Activated naive CD4-positive, alpha-beta T cell treated with anti-CD3 and anti-CD28 coated beads for 36 hours (primary cell): ENCODE results near the gene ZNF205. TPM values are rescaled to one million over a fixed set of nuclear protein-coding genes. Genes with fewer than 3 reads are reported as not detected.
"Not testable (repeated sequence)": the region's sequence is repeated elsewhere in the genome, so short reads cannot be mapped to it uniquely, and the experiment has no call there.

Experiments used
- CTCF ChIA-PET: fragments of 350-600 bp; sonication (Branson Sonifier 250); formaldehyde crosslinking; loops from one replicate; lab custom pipeline; 2021; ENCODE audit warnings: antibody characterized with exemption; lab: Charles Lee
- DNase-seq: peaks from one replicate; pipeline ENCODE4 v3.0.0-alpha.2; 2020
- H3K27ac Mint-ChIP-seq: one replicate; pipeline ENCODE4 v1.8.0; 2021; ENCODE audit warnings: mild to moderate bottlenecking, mixed read lengths
- H3K27me3 Mint-ChIP-seq: one replicate; pipeline ENCODE4 v1.8.0; 2021; ENCODE audit warnings: low read depth, mixed read lengths
- H3K36me3 Mint-ChIP-seq: one replicate; pipeline ENCODE4 v1.8.0; 2021; ENCODE audit warnings: low read depth, mixed read lengths
- H3K4me1 Mint-ChIP-seq: one replicate; pipeline ENCODE4 v1.8.0; 2021; ENCODE audit warnings: low read depth, mixed read lengths
- H3K4me3 Mint-ChIP-seq: one replicate; pipeline ENCODE4 v1.8.0; 2021; ENCODE audit warnings: mild to moderate bottlenecking, moderate library complexity, mixed read lengths
- H3K9me3 Mint-ChIP-seq: one replicate; pipeline ENCODE4 v1.8.0; 2021; ENCODE audit warnings: mixed read lengths
- intact Hi-C: fragments of 100-400 bp; cut with micrococcal nuclease; formaldehyde crosslinking; loops from one replicate; pipeline ENCODE4 v1.15.1; 2023
- total RNA-seq, 2 experiments: library from RNA; stranded (reverse); gene quantifications; one replicate each; pipeline ENCODE4 v1.2.3, GENCODE V29; 2021

The ZNF205 gene
- total RNA-seq, 2 experiments from 2014 or later: 0.25 TPM; not detected in 1

- CTCF ChIA-PET: interaction anchor here (1.6 kb wide), 1 partner anchor 10 kb away, joined by 10 read pairs; no protein-coding TSS in a partner anchor
- intact Hi-C loops, H3K4me1 Mint-ChIP-seq: not testable (repeated sequence)
These were observed 27.2 kb downstream of the ZNF205 start for GRCh38 chr16:3139561-3139960.

GRCh38 chr16:3140603-3141427, 28.4 kb downstream of the ZNF205 start:
- DNase-seq: no peak
- Mint-ChIP-seq H3K9me3 (no peaks in the 10 kb centered on the region), H3K36me3 (peaks cover 6% of the 10 kb centered on the region), H3K4me3 (no peak overlapping the region), H3K4me1 (peaks cover 7% of the 10 kb centered on the region), H3K27me3 (no peaks in the 10 kb centered on the region), H3K27ac (no peak overlapping the region)
- CTCF ChIA-PET: interaction anchor here (1.6 kb wide), 1 partner anchor 11 kb away, joined by 10 read pairs; no protein-coding TSS in a partner anchor
- intact Hi-C loops: no loop called here

More at GRCh38 chr16:3139561-3139960, 27.2 kb downstream of the ZNF205 start:
- not testable (repeated sequence) for H3K27me3 Mint-ChIP-seq, H3K27ac Mint-ChIP-seq, DNase-seq, H3K4me3 Mint-ChIP-seq, H3K9me3 Mint-ChIP-seq, H3K36me3 Mint-ChIP-seq

GRCh38 chr16:3141781-3142311, 29.5 kb downstream of the ZNF205 start:
- no peak for DNase-seq
- Mint-ChIP-seq H3K27me3 (no peaks in the 10 kb centered on the region), H3K9me3 (no peaks in the 10 kb centered on the region), H3K27ac (no peak overlapping the region), H3K36me3 (peaks cover 6% of the 10 kb centered on the region), H3K4me3 (no peak overlapping the region), H3K4me1 (peaks cover 2% of the 10 kb centered on the region)
- intact Hi-C loops: no loop called here
- CTCF ChIA-PET: no interaction called here

- no peak for DNase-seq
- intact Hi-C loops: no loop called here
- CTCF ChIA-PET: no interaction called here
- Mint-ChIP-seq H3K9me3 (no peaks in the 10 kb centered on the region), H3K27me3 (no peaks in the 10 kb centered on the region), H3K4me1 (no peaks in the 10 kb centered on the region), H3K27ac (no peak overlapping the region), H3K36me3 (peaks cover 6% of the 10 kb centered on the region), H3K4me3 (no peak overlapping the region)
These were observed 29.9 kb downstream of the ZNF205 start for GRCh38 chr16:3142327-3142726.

- Mint-ChIP-seq H3K4me1 (no peaks in the 10 kb centered on the region), H3K36me3 (peaks cover 6% of the 10 kb centered on the region), H3K9me3 (no peaks in the 10 kb centered on the region), H3K27ac (no peak overlapping the region), H3K27me3 (no peaks in the 10 kb centered on the region), H3K4me3 (no peak overlapping the region)
- CTCF ChIA-PET: no interaction called here
- DNase-seq: no peak
- intact Hi-C loops: no loop called here
These were observed 30.4 kb downstream of the ZNF205 start for GRCh38 chr16:3142770-3143169.

GRCh38 chr16:3143189-3143588, 30.8 kb downstream of the ZNF205 start:
- peaks cover 6% of the 10 kb centered on the region for H3K36me3 Mint-ChIP-seq
- no peaks in the 10 kb centered on the region for H3K4me1 Mint-ChIP-seq
- intact Hi-C loops: no loop called here
- CTCF ChIA-PET: interaction anchor here (8.2 kb wide), 1 partner anchor 13 kb away, joined by 62 read pairs; no protein-coding TSS in a partner anchor
- H3K9me3 Mint-ChIP-seq: no peaks in the 10 kb centered on the region
- H3K27me3 Mint-ChIP-seq: no peaks in the 10 kb centered on the region
- DNase-seq: no peak
- no peak overlapping the region for H3K4me3 Mint-ChIP-seq
- H3K27ac Mint-ChIP-seq: no peak overlapping the region

GRCh38 chr16:3143598-3144320, 31.4 kb downstream of the ZNF205 start:
- Mint-ChIP-seq H3K9me3 (no peaks in the 10 kb centered on the region), H3K4me1 (no peaks in the 10 kb centered on the region), H3K4me3 (no peak overlapping the region), H3K36me3 (peaks cover 6% of the 10 kb centered on the region), H3K27ac (no peak overlapping the region), H3K27me3 (no peaks in the 10 kb centered on the region)
- DNase-seq: no peak
- intact Hi-C loops: no loop called here
- CTCF ChIA-PET: interaction anchor here (8.2 kb wide), 1 partner anchor 14 kb away, joined by 62 read pairs; no protein-coding TSS in a partner anchor

GRCh38 chr16:3144321-3144983, 32.1 kb downstream of the ZNF205 start:
- DNase-seq: no peak
- intact Hi-C loops: no loop called here
- Mint-ChIP-seq H3K27ac (no peak overlapping the region), H3K9me3 (no peaks in the 10 kb centered on the region), H3K4me3 (no peak overlapping the region), H3K4me1 (peaks cover 4% of the 10 kb centered on the region), H3K36me3 (peaks cover 6% of the 10 kb centered on the region), H3K27me3 (no peaks in the 10 kb centered on the region)
- CTCF ChIA-PET: interaction anchor here (0.6 to 8.2 kb wide), 2 partner anchors 15 to 111 kb away, joined by 4 to 62 read pairs; no protein-coding TSS in a partner anchor

GRCh38 chr16:3145151-3145550, 32.8 kb downstream of the ZNF205 start:
- intact Hi-C loops: no loop called here
- CTCF ChIA-PET: interaction anchor here (8.2 kb wide), 1 partner anchor 15 kb away, joined by 62 read pairs; no protein-coding TSS in a partner anchor
- no peak overlapping the region for H3K4me3 Mint-ChIP-seq
- no peak for DNase-seq
- H3K36me3 Mint-ChIP-seq: peaks cover 6% of the 10 kb centered on the region
- no peaks in the 10 kb centered on the region for H3K27me3 Mint-ChIP-seq
- peaks cover 4% of the 10 kb centered on the region for H3K4me1 Mint-ChIP-seq
- no peak overlapping the region for H3K27ac Mint-ChIP-seq
- H3K9me3 Mint-ChIP-seq: no peaks in the 10 kb centered on the region

GRCh38 chr16:3145660-3146059, 33.3 kb downstream of the ZNF205 start:
- no peak overlapping the region for H3K4me3 Mint-ChIP-seq
- H3K4me1 Mint-ChIP-seq: peaks cover 6% of the 10 kb centered on the region
- intact Hi-C loops: no loop called here
- H3K36me3 Mint-ChIP-seq: peaks cover 6% of the 10 kb centered on the region
- DNase-seq: no peak
- no peaks in the 10 kb centered on the region for H3K27me3 Mint-ChIP-seq
- no peak overlapping the region for H3K27ac Mint-ChIP-seq
- H3K9me3 Mint-ChIP-seq: no peaks in the 10 kb centered on the region
- CTCF ChIA-PET: interaction anchor here (8.2 kb wide), 1 partner anchor 16 kb away, joined by 62 read pairs; no protein-coding TSS in a partner anchor

- CTCF ChIA-PET: interaction anchor here (0.6 to 8.2 kb wide), 6 partner anchors 12 to 87 kb away, joined by 3 to 62 read pairs (median 4); partner anchors contain the start of gene ZNF213
- peaks cover 4% of the 10 kb centered on the region for H3K36me3 Mint-ChIP-seq
- H3K27ac Mint-ChIP-seq: no peak overlapping the region
- DNase-seq: no peak
- H3K9me3 Mint-ChIP-seq: no peaks in the 10 kb centered on the region
- peaks cover 14% of the 10 kb centered on the region for H3K4me1 Mint-ChIP-seq
- no peak overlapping the region for H3K4me3 Mint-ChIP-seq
- H3K27me3 Mint-ChIP-seq: no peaks in the 10 kb centered on the region
- intact Hi-C loops: no loop called here
These were observed 34.8 kb downstream of the ZNF205 start for GRCh38 chr16:3147046-3147756.
